ENCODE measurements around the gene HHIP.

Gene HHIP

DNA sequence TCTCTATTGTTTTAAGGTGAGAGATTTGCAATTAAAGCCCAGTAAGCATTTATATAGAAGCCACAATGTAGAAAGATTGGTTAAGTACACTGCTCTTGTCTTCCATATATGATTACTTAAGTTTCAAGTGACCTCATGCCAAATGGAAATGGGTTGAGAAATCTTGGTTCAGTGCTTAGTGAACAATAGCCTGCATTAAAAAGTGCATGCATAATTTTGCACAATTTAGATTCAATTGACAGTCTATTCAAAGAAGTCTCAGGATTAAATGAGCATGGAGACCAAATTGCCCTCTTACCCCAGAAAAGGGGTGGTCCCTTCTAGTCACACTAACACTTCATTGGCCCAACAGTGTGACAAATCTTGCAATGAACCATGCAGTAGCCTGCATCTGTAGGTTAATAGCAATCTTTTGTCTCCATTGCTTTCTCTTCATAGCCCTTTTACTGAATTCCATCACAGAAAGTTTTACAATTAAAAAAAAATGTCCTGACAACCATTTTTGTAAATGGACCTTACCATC is 93.6 kb downstream of the HHIP start:
- TF ChIP-seq, protein P1, sequence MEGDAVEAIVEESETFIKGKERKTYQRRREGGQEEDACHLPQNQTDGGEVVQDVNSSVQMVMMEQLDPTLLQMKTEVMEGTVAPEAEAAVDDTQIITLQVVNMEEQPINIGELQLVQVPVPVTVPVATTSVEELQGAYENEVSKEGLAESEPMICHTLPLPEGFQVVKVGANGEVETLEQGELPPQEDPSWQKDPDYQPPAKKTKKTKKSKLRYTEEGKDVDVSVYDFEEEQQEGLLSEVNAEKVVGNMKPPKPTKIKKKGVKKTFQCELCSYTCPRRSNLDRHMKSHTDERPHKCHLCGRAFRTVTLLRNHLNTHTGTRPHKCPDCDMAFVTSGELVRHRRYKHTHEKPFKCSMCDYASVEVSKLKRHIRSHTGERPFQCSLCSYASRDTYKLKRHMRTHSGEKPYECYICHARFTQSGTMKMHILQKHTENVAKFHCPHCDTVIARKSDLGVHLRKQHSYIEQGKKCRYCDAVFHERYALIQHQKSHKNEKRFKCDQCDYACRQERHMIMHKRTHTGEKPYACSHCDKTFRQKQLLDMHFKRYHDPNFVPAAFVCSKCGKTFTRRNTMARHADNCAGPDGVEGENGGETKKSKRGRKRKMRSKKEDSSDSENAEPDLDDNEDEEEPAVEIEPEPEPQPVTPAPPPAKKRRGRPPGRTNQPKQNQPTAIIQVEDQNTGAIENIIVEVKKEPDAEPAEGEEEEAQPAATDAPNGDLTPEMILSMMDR (IDR thresholded peaks at IDR 0.05), result no peak

DNA sequence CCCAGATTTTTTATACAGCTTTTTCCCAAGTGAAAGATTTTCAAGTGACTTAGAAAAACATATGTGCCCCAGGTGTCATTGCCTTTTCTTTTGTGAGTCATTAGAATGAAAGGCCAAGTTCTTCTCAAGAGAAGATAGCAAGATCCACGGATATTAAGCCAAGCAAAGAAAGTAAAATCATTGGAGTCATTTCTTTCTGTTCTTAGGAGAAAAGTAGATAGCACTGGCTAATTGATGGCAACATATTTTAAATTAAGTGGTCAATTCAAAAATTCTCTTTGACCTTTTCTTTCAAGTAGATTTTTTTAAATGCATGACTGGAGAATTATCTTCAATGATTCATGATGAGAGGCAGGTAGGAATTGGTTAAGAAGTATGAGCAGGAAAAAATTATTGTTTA is 94.4 kb downstream of the HHIP start:
- TF ChIP-seq, protein P1 (IDR thresholded peaks at IDR 0.05), result no peak
- Histone ChIP-seq H3K36me3 (no peaks in the 10 kb centered on the region), H3K4me1 (ENCODE audit: control insufficient read depth in 1 of 2, insufficient read depth in 1 of 2, low read depth in 1 of 2, low read length in 1 of 2) (no peaks in the 10 kb centered on the region), H3K27me3 (no peaks in the 10 kb centered on the region), H3K4me3 (ENCODE audit: low read depth in 1 of 2, low read length in 1 of 2) (no peak overlapping the region), H3K9me3 (no peaks in the 10 kb centered on the region), H3K27ac (no peak overlapping the region)

More for the DNA sequence above, 93.6 kb downstream of the HHIP start:
- Histone ChIP-seq H3K27ac (no peak overlapping the region), H3K9me3 (no peaks in the 10 kb centered on the region), H3K4me1 (ENCODE audit: control insufficient read depth in 1 of 2, insufficient read depth in 1 of 2, low read depth in 1 of 2, low read length in 1 of 2) (no peaks in the 10 kb centered on the region), H3K36me3 (no peaks in the 10 kb centered on the region), H3K27me3 (no peaks in the 10 kb centered on the region), H3K4me3 (ENCODE audit: low read depth in 1 of 2, low read length in 1 of 2) (no peak overlapping the region)

DNA sequence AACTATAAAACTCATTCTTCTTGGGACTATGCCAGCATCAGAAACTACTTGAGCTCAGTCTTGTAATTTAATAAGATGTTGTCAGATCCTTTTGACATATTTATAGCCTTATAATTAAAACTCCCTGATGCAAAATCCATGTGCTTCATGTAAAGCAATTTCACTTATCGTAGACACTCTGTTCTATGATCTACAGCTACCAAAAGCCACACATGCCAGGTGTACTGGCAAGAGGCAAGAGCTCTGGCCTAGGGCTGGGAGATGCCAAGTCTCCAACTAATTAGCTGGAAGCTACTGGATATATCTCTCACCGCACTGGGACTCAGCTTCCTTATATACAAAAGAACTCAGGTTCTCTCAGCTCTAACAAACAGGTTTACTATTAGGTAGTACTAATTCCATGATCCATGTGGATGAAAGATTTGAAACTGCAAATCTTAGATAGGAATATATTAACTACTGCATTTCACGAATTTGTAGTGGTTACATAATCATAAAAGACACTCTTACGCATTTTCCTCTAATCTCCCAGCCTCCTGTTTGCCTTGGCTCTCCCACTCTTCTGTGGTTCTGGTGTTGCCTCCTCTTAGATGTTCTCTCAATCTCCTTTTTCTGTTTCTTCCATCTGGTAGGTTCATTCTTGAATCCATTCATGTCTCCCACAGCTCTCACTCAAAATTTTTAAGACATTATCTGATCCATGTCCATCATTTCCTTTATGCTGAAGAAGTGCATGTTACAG is 103.0 kb downstream of the HHIP start:
- Histone ChIP-seq H3K4me1 (ENCODE audit: control insufficient read depth in 1 of 2, insufficient read depth in 1 of 2, low read depth in 1 of 2, low read length in 1 of 2) (no peaks in the 10 kb centered on the region), H3K4me3 (ENCODE audit: low read depth in 1 of 2, low read length in 1 of 2) (no peak overlapping the region), H3K36me3 (no peaks in the 10 kb centered on the region), H3K27me3 (no peaks in the 10 kb centered on the region), H3K9me3 (no peaks in the 10 kb centered on the region), H3K27ac (no peak overlapping the region)
- TF ChIP-seq, protein P1 (IDR thresholded peaks at IDR 0.05), result no peak

DNA sequence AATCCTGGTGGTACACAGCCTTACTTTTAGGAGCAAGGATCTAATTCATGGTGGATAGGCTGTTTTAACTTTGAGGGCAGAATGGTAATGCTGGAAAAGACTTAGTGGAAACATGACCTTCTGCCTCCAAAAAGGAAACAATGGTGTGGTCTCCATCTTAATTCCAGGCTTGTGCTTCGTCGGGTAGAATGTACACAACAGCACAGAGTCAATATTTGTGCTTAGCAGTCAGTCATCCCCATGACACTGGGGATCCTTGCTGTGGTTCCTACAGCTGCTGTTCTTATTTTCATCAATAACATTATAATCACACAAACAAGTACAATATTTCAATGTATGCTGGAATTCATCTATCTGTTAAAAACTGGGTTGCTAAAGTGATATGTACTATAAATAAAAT is 104.4 kb downstream of the HHIP start:
- Histone ChIP-seq H3K9me3 (no peaks in the 10 kb centered on the region), H3K4me1 (ENCODE audit: control insufficient read depth in 1 of 2, insufficient read depth in 1 of 2, low read depth in 1 of 2, low read length in 1 of 2) (no peaks in the 10 kb centered on the region), H3K27ac (no peak overlapping the region), H3K4me3 (ENCODE audit: low read depth in 1 of 2, low read length in 1 of 2) (no peak overlapping the region), H3K36me3 (no peaks in the 10 kb centered on the region), H3K27me3 (no peaks in the 10 kb centered on the region)
- TF ChIP-seq, protein P1 (IDR thresholded peaks at IDR 0.05), result no peak

DNA sequence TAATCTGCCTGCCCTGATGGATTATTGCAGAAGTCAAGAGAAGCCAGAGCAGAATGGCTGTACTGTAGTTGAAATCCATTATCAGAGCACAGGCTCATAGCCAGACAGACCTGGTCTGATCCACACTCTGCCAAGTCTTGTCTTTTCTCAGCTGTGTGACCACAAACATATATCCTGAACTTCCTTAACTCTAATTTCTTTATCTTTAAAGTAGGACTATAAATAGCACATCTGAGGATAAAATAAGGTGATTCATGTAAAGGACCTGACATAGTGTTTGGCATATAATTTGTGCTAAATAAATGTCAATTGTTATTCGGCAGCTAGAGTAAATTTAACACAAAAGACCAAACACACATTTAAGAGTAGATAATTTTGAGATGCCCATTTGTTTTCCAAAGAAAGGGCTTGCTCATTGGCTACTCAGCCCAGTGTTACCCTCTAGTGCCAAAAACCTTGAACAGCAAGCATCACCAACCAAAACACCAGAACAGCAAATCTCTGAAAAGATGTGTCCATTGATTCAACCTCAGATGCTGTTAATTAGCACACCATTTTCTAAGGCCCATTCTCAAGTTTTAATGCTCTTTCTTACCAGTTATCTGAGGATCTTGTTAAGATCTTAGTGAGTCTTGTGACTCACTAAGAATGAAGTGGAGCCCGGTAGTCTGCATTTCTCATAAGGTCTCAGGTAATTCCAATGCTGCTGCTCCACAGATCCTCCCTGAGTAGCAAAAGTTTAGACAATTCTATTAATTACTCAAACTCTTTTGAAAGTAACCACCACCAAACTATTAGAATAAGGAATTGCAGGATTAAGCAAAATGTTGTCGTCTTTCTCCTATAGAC is 108.8 kb downstream of the HHIP start:
- H3K9me3 ChIP-seq, result no peaks in the 10 kb centered on the region
- no peak overlapping the region for H3K27ac ChIP-seq
- no peaks in the 10 kb centered on the region for H3K36me3 ChIP-seq
- H3K27me3 ChIP-seq, result no peaks in the 10 kb centered on the region
- H3K4me1 ChIP-seq (ENCODE audit: control insufficient read depth in 1 of 2, insufficient read depth in 1 of 2, low read depth in 1 of 2, low read length in 1 of 2), result no peaks in the 10 kb centered on the region
- TF ChIP-seq, protein P1 (IDR thresholded peaks at IDR 0.05), result no peak
- H3K4me3 ChIP-seq (ENCODE audit: low read depth in 1 of 2, low read length in 1 of 2), result no peak overlapping the region
